GM21737 (cell line): Measurements from ENCODE around the gene PDE6A.
"Not testable (repeated sequence)": the region's sequence is repeated elsewhere in the genome, so short reads cannot be mapped to it uniquely, and the experiment has no call there.

Source experiments
- ATAC-seq: cut with Tn5 transposase; IDR thresholded peaks from one replicate; pipeline ENCODE4 v1.9.1; 2021; ENCODE audit warnings: mild to moderate bottlenecking, moderate library complexity; ENCODE audit not compliant: unreplicated experiment

Gene PDE6A

DNA sequence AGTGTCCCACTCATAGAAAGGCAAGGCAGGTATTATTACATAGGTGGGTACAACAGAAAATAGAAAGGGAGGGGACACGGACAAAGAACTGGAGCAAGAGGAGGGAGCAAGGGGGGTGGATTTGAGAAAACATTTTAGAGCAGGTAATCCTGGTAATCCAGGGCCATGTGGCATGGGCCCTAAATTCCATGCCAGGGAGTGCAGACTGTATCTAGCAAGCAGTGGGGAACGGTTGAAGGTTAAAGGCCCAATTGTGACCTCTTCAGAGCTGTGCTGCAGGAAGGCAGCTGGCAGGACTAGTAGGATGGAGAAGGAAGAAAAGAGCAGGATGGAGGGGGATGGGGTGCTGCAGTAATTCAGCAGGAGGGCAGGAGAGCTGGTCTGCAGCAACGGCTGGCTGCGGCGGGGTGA, 75.2 kb downstream of the PDE6A start:
- ATAC-seq = no peak

DNA sequence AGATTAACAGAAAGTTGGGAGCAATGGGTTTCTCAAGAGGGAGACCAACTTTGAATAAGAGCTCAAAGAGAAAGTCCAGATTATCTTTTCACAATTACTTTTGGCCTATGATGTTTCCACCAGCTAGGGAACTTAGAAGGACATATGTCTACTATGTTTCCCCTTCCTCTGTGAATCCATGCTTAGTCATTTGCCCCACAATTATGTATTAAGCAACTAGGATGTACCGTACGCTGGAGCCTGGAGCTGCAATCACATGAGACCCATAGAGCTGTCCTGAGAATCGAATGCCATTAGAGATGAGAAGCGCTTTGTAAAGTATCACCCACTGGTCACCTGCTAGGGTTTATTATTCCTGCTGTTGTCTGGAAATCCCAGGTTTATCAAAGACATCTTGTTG, 78.8 kb downstream of the PDE6A start:
- no peak for ATAC-seq

GRCh38 chr5:149863830-149864229, 80.8 kb downstream of the PDE6A start:
- ATAC-seq = no peak

DNA sequence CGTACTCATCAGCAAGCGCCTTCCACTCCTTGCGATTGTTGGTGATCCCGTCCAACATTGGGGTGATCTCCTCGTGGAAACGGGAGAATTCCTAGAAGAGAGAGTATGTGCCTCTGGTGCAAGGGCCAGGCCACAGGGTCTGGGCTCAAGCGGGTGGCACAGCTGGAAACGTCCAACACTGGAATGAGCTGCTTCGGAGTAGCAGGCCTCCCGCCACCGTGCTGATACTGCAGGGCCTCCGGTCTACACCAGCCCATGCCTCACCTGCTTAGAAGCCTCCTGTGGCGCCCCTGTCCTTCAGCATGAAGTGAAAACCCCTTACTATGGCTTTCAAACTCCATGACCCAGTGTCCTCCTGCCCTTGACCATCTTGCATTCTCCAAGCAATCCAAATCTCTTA, 81.4 kb downstream of the PDE6A start:
- ATAC-seq = no peak

DNA sequence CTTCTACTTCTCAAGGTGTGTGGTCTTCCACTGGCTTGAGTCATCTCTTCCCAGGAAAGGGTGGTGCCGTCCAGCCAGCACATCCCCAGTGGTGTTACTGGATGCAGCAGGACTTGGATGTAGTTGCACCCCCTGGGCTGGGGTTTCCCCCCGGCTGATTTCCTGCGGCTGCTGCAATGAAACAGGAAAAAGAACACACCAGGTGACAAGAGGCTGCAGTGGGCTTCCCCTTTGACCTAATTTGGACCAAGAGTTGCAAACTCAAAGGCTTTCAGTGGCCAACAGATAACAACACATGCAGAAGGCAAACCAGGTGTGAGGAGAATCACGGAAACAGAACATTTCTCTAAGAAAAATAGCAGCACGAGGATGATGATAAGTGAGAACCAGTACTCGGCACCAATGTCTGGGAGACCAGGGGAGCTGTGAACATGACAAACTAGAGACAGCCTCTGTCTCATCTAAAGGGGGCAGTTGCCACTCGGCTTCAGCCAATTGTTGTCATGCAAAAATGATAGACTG, 83.7 kb downstream of the PDE6A start:
- peak; percentile 82 for ATAC-seq

DNA sequence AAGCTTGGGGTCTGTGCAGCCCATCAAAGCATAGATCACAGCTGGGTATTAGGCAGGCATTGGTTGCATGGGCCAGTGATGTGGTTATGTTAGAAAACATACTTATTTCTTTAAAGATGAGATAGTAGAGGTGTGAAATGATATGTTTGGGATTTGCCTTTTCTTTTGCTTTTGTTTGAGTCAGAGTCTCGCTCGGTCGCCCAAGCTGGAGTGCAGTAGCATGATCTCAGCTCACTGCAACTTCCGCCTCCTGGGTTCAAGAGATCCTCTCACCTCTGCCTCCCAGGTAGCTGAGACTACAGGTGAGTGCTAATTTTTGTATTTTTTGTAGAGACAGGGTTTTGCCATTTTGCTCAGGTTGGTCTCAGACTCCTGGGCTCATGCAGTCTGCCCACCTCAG, 84.8 kb downstream of the PDE6A start:
- no peak for ATAC-seq

DNA sequence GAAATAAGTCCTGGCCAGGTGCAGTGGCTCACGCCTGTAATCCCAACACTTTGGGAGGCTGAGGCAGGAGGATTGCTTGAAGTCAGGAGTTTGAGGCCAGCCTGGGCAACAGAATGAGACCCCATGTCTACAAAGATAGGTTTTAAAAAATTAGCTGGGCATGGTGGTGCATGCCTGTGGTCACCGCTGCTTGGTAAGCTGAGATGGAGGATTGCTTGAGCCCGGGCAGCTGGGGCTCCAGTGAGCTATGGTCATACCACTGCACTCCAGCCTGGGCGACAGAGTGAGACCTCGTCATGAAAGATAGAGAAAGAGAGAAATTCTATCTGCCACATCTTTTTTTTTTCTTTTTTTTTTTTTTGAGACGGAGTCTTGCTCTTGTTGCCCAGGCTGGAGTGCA, 86.1 kb downstream of the PDE6A start:
- not testable (repeated sequence) for ATAC-seq

DNA sequence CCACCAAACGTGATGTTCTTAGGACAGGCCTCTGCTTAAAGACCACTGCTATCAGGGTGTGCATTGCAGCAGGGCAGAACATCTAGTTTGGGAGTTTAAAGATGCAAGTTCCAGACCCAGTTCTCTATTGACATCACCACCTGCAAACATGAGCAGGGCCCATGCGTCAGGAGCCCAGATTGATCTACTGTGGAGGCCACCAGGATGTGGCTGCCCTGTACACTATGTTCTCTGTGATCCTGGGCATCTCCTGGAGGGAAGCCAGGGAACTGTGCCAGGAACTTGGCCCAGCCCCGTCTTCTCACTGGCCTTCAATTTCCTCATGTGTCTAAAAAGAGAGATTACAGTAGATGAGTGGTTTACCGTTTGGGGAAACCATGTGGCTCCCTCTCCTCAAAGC, 87.1 kb downstream of the PDE6A start:
- no peak for ATAC-seq

- no peak for ATAC-seq
These were observed 89.2 kb downstream of the PDE6A start for GRCh38 chr5:149855366-149855765.

DNA sequence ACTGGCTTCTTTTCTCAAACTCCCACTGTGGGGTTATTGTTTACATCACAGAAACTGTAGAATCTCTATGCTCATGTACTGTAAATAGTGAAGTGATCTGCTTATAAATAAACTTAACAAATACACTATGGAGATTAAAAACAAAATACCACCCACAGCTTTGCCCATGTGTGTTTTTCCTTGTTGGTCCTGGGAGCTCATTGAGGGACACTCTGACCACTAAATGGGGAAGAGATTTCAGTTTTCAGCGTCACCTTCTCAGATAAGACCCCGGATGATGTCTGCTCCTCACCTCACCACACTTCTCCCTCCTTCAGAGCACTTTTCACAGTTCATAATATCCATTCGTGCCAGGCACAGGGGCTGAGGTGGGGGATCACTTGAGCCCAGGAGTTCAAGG, 89.7 kb downstream of the PDE6A start:
- no peak for ATAC-seq

DNA sequence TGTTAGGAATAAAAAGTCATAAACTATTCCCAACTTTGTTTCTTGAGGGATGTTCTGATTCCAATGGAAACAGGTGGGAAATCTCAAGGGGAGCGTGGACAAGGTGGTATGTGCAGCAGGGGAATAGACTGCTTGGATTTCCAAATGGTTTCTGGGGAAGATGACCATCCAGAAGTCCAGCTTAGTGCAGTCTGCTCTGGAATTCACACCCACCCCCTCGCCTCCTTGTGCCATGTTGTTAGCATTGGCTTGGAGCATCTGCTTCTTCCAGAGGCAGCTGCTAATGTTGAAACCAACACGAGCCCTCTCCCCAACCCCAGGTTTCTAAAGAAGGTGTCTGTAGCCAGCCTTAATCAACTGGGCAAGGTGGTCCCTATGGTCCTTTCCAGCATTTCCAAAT, 90.9 kb downstream of the PDE6A start:
- no peak for ATAC-seq

- no peak for ATAC-seq
These were observed 91.3 kb downstream of the PDE6A start for GRCh38 chr5:149853331-149853648.

DNA sequence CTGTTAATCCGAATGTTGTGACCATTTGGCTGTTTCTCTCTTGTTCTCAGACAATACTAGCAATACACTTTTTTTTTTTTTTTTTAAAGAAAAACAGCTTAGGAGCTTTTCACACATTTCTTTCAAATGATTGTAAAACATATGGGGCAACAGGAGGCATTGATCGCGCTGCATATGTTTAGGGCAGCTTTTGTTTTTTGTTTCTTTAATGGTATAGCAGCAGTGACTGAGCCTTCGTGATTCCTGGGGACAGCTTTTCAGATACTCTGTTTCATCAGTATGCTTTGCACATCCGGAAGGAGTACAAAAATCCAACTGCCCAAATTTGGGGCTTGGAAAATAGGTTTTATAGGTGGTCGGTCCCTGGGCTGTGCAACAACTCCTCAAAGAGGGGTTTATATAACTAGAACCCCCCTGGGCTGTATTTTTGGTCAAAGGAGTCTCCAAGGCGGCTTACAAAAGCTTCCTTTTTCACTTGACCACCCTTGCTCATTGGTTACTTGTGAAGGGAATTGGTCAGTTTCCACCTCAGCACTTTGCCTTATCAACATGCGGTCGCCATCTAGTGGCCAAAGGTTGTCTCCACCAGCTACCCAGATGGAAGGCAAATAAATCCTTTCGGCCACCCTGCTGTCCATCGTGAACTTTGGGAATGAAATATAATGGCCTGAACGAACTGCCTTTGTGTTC, 91.8 kb downstream of the PDE6A start:
- no peak for ATAC-seq

GRCh38 chr5:149851211-149851610, 93.4 kb downstream of the PDE6A start:
- ATAC-seq = no peak

DNA sequence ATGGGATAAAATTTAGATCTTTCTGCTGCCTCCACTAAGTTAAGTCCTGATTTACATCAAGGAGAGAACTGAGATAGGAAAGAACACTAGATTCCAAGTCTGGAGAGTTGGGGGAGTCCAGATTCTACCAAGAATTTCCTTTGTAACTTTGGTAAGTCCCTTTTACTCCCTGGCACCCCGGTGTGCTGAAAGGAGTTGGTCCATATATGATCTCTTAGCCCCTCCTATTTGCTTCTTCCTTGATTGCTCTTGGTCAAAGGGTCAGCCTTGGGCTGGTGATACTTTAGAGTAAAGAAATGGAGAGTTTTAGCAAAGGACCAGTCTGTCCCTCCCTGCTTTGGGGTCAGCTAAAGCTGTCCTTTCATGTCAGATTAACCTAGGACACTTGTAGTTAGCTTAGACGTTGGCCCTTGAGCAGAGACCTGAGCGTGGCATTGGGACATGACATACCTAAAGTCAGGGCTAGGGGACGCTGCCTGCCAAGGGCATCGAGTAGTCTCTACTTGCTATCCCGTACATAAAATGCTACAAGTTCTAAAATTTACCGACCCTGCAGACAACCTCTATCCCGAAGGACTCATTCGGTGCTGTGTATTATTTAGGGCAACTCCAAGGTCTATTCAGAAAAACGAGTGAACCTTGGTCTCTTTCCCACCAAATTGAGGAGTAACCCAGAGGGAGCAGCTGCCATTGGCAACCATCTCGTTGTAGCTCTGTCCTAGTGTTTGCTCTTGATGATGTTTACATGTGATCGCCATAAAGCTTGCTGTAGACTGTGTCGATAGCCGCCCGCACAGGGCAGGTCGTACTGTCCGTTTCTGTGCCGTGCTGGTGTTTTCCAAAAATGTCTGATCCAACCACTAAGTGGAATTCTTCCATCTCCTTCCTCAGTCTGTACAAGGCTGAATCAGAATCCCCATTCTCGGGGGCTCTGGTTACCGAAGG, 94.4 kb downstream of the PDE6A start:
- no peak for ATAC-seq

DNA sequence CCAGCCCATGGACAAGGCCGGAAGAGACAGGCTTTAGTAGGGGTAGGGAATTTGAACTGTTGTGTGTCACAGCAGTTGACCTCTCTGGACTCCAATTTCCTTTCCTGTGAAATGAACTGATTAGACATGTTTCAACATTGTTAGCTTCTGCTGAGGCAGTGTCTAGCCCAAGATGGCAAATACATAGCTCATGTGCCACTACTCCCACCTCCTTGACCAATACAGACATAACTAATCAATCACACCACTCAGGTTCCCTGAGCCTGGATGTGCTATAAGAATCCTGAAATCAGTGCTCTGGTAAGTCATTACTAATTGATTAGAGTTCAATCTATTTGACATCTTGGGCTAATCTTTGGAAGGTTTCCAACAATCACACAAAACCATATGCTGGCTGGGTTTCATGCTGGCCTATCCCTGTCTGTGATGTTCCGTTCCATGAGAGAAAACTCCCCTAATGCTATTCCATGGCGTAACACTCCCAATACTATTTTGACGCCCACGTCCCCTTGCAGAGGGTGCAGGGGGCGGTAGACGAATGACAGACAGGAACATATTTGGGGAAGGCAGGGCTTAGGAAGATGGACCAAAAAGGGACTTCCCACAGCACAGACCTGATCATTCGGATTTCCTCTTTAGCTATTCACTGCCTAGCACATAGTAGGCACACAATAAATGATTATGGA, 95.2 kb downstream of the PDE6A start:
- ATAC-seq = no peak

DNA sequence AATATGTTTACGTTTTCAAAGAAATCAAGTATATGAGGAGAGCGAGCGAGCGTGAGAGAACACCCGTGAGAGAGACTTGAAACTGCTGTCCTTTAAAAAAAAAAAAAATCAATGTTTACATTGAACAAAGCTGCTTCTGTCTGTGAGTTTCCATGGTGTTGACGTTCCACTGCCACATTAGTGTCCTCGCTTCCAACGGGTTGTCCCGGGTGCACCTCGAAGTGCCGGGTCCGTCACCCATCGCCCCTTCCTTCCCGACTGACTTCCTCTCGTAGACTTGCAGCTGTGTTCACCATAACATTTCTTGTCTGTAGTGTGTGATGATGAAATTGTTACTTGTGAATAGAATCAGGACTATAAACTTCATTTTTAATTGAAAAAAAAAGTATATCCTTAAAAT, 97.0 kb downstream of the PDE6A start:
- no peak for ATAC-seq

GRCh38 chr5:149846021-149846420, 98.6 kb downstream of the PDE6A start:
- no peak for ATAC-seq

DNA sequence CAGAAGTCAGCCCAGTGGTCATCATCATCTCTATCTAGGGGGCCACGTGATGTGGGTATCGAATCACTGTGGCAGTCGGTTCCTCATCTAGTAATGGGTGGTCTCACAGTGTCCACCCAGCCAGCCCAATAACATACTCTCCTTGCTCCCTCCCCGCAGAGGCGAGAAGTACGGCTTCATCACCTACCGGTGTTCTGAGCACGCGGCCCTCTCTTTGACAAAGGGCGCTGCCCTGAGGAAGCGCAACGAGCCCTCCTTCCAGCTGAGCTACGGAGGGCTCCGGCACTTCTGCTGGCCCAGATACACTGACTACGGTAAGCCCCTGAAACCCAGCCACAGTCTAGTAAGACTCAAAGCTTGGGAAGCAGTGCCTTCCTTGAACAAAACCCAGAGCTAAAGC, 99.0 kb downstream of the PDE6A start:
- ATAC-seq = no peak

DNA sequence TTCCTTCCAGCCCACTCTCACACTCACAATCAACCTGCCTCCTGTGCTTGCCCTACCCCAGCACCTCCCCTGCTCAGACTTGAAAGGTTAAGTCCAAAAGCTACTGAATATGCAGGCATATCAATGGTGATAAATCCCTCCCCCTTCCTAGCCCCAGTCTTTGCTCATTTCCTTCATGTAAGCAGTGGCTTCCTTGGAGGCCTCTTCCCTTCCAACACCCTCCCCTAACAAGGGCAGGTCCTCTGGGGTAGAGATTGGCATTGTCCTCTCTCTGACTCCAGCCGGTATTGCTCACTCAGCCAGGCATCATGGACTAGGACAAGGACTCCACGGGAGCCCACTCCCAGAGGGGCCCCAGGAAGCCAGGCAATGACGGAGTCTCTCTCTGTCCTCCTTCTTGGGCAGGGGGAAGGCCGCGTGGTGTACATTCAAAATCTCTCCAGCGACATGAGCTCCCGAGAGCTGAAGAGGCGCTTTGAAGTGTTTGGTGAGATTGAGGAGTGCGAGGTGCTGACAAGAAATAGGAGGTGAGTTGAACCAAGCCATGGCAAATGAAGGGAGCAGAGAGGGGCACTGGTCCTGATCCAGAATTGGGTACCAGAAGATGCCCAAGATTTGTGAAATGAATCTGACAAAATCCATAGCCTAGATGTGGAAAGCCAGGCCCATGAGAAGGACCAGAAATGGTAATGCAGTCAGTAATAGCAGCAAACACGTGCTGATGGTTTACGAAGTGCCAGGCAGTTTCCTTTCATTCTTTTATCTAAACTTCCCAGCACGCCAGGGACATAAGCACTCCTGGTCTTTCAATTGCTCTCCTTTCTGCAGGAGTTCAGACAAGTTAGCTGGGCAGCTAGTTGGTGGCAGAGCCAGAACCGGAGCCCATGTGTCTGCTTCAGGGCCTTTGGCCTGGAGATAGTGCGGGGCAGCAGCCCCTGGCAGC, 102.5 kb downstream of the PDE6A start:
- no peak for ATAC-seq
